SK-N-SH (cell line): Measurements from ENCODE around the gene FAM184B. TPM values are rescaled to one million over a fixed set of nuclear protein-coding genes. Genes with fewer than 3 reads are reported as not detected.
A peak's percentile ranks its signal among the peaks of the same experiment; 100 is the strongest.

ENCODE experiments used
- CTCF ChIA-PET: fragments of 300-600, 350-600 bp; formaldehyde crosslinking; extraction: SDS; loops from one replicate; lab custom pipeline; 2021; lab: Yijun Ruan, JAX
- POLR2A ChIA-PET: fragments of 350-600 bp; sonication (Branson Sonifier 250); formaldehyde crosslinking; extraction: SDS; loops from one replicate; lab custom pipeline; 2020; ENCODE audit warnings: antibody characterized with exemption, inconsistent platforms; lab: Yijun Ruan, JAX
- DNase-seq: peaks from one replicate; pipeline ENCODE4 v3.0.0; 2012
- H2AFZ ChIP-seq: fragments of 200-600 bp; sonication (generic); 2 replicates; pipeline ENCODE4 v1.8.1; 2016; ENCODE audit warnings: antibody characterized with exemption, mild to moderate bottlenecking, low read depth
- H3F3A ChIP-seq: fragments of 200-600 bp; sonication (generic); replicated peaks from 2 replicates; pipeline ENCODE3; 2016; ENCODE audit warnings: antibody characterized with exemption, mild to moderate bottlenecking; ENCODE audit not compliant: insufficient read depth
- H3K27ac ChIP-seq, 2 experiments: fragments of 200-500 bp in 1 of 2; fragments of 200-600 bp in 1 of 2; sonication (Bioruptor generic) in 1 of 2; sonication (generic), shearing (Covaris generic) in 1 of 2; 2 replicates each; pipeline versions ENCODE4 v1.5.1 to v1.6.1; 2014 to 2016; ENCODE audit warnings: low read depth in 2 of 2, inconsistent platforms in 1 of 2, low read length in 1 of 2, mild to moderate bottlenecking in 1 of 2, mixed read lengths in 1 of 2
- H3K27me3 ChIP-seq: fragments of 200-600 bp; sonication (generic), shearing (Covaris generic); 2 replicates; pipeline ENCODE4 v1.6.1; 2016; ENCODE audit warnings: mixed run types; ENCODE audit not compliant: insufficient read depth
- H3K36me3 ChIP-seq, 2 experiments: fragments of 200-500 bp in 1 of 2; fragments of 200-600 bp in 1 of 2; sonication (Bioruptor generic) in 1 of 2; sonication (generic) in 1 of 2; replicated peaks in 1 of 2; 2 replicates each; pipeline versions ENCODE3 to v1.5.1; 2014 to 2016; ENCODE audit warnings: low read length in 1 of 2, mild to moderate bottlenecking in 1 of 2; ENCODE audit not compliant: insufficient read depth in 2 of 2, control insufficient read depth in 1 of 2
- H3K4me1 ChIP-seq, 2 experiments: fragments of 200-500 bp in 1 of 2; fragments of 200-600 bp in 1 of 2; sonication (Bioruptor generic) in 1 of 2; sonication (generic), shearing (Covaris generic) in 1 of 2; 2 replicates each; pipeline versions ENCODE4 v1.5.1 to v1.6.1; 2014 to 2016; ENCODE audit warnings: low read depth in 1 of 2, low read length in 1 of 2, mixed run types in 1 of 2; ENCODE audit not compliant: insufficient read depth in 2 of 2, control insufficient read depth in 1 of 2
- H3K4me2 ChIP-seq: fragments of 200-600 bp; sonication (generic), shearing (Covaris generic); 2 replicates; pipeline ENCODE4 v1.6.1; 2017; ENCODE audit warnings: mixed run types
- H3K4me3 ChIP-seq, 2 experiments: fragments of 200-500 bp in 1 of 2; fragments of 200-600 bp in 1 of 2; sonication (Bioruptor generic) in 1 of 2; sonication (generic), shearing (Covaris generic) in 1 of 2; 2 replicates each; pipeline versions ENCODE4 v1.5.1 to v1.8.1; 2014 to 2016; ENCODE audit warnings: low read depth in 2 of 2, inconsistent platforms in 1 of 2, low read length in 1 of 2, mild to moderate bottlenecking in 1 of 2, mixed read lengths in 1 of 2, moderate library complexity in 1 of 2
- H3K79me2 ChIP-seq: fragments of 200-600 bp; sonication (generic); 2 replicates; pipeline ENCODE4 v1.8.1; 2017; ENCODE audit warnings: mild to moderate bottlenecking; ENCODE audit not compliant: insufficient read depth
- H3K9ac ChIP-seq: fragments of 200-600 bp; sonication (generic); 2 replicates; pipeline ENCODE4 v1.6.1; 2017; ENCODE audit warnings: mixed run types
- H3K9me2 ChIP-seq: fragments of 200-600 bp; sonication (generic); 2 replicates; pipeline ENCODE4 v1.6.1; 2017; ENCODE audit warnings: mixed run types
- H3K9me3 ChIP-seq: fragments of 200-600 bp; sonication (generic); 2 replicates; pipeline ENCODE4 v1.6.1; 2017; ENCODE audit warnings: mixed run types, mild to moderate bottlenecking, moderate library complexity
- H4K20me1 ChIP-seq: fragments of 200-600 bp; sonication (generic); 2 replicates; pipeline ENCODE4 v1.6.1; 2017; ENCODE audit warnings: mild to moderate bottlenecking, mixed run types; ENCODE audit not compliant: insufficient read depth
- CTCF ChIP-seq: fragments of 200-600 bp; sonication (generic); IDR thresholded peaks from 2 replicates; pipeline ENCODE4 v1.6.1; 2017; ENCODE audit warnings: antibody characterized with exemption, mild to moderate bottlenecking, moderate library complexity
- FOSL2 ChIP-seq: IDR thresholded peaks from 2 replicates; pipeline ENCODE4 v1.4.0; 2012; ENCODE audit warnings: low read depth, mild to moderate bottlenecking, moderate library complexity, borderline replicate concordance
- FOXJ3 ChIP-seq: sonication (generic); formaldehyde crosslinking; IDR thresholded peaks from 2 replicates; pipeline ENCODE4 v1.5.1; 2020; ENCODE audit warnings: mild to moderate bottlenecking, missing genetic modification reagents
- MXI1 ChIP-seq: IDR thresholded peaks from 2 replicates; pipeline ENCODE4 v1.6.1; 2012; ENCODE audit warnings: mild to moderate bottlenecking, low read depth, low read length, improper control_type of control experiment
- NRF1 ChIP-seq: IDR thresholded peaks from 2 replicates; pipeline ENCODE4 v1.6.1; 2012; ENCODE audit warnings: low read depth, mild to moderate bottlenecking, low read length
- POLR2AphosphoS5 ChIP-seq: IDR thresholded peaks from 2 replicates; pipeline ENCODE4 v1.6.1; 2012; ENCODE audit warnings: low read depth, low read length
- RAD21 ChIP-seq: IDR thresholded peaks from 2 replicates; pipeline ENCODE4 v1.6.1; 2012; ENCODE audit warnings: mild to moderate bottlenecking, low read length
- REST ChIP-seq: IDR thresholded peaks from 2 replicates; pipeline ENCODE4 v1.6.1; 2012; ENCODE audit warnings: mild to moderate bottlenecking, low read depth, low read length, moderate library complexity
- RFX5 ChIP-seq: IDR thresholded peaks from 2 replicates; pipeline ENCODE4 v1.6.1; 2012; ENCODE audit warnings: mild to moderate bottlenecking, improper control_type of control experiment, low read length
- SIN3A ChIP-seq: IDR thresholded peaks from 2 replicates; pipeline ENCODE4 v1.6.1; 2012; ENCODE audit warnings: low read depth, mild to moderate bottlenecking, low read length, moderate library complexity, borderline replicate concordance
- SMC3 ChIP-seq: IDR thresholded peaks from 2 replicates; pipeline ENCODE4 v1.6.1; 2012; ENCODE audit warnings: low read depth, low read length, improper control_type of control experiment
- WGBS: methylation state at CpG from one replicate; pipeline ENCODE4 v1.1.6; 2017; ENCODE audit warnings: low lambda C conversion rate; 5-methylcytosine and 5-hydroxymethylcytosine counted together
- polyA plus RNA-seq, 3 experiments: library from polyadenylated mRNA; depleted of rRNA; stranded (reverse); fragments of >200 nt; gene quantifications; 2 replicates each; pipeline ENCODE4 v1.2.3, GENCODE V29; 2012
- TF ChIP-seq, protein P1 (sequence below): IDR thresholded peaks from 2 replicates; pipeline ENCODE4 v1.4.0; 2012; ENCODE audit warnings: low read depth, borderline replicate concordance
- TF ChIP-seq, protein P2 (sequence below): IDR thresholded peaks from 2 replicates; pipeline ENCODE4 v1.4.0; 2012; ENCODE audit warnings: low read depth
- TF ChIP-seq, protein P3 (sequence below): fragments of 150-350 bp; IDR thresholded peaks from 2 replicates; pipeline ENCODE4 v1.6.1; 2017; ENCODE audit warnings: antibody characterized with exemption, low read length, low read depth, borderline replicate concordance

FAM184B gene
- polyA plus RNA-seq, 1 of the 3 experiments (the other 2 are of a cell fraction) = not detected

DNA sequence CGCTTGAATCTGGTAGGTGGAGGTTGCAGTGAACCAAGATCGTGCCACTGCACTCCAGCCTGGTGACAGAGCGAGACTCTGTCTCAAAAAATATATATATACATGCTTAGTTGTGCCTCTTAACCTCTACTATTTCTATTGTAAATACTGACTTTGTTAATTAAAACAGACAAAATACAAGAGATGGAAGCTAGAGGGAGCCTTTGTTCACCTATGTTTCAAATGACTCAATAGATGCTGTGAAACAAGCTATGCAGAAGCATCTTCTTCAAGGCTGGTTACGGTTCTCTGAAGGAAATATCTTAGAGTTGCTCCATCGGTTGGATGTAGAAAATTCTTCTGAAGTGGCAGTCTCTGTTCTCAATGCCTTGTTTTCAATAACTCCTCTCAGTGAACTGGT, 35.6 kb upstream of the FAM184B start:
- peaks cover 14% of the 10 kb centered on the region for H3F3A ChIP-seq
- H4K20me1 ChIP-seq = no peaks in the 10 kb centered on the region
- no peaks in the 10 kb centered on the region for H3K9me2 ChIP-seq
- WGBS = 69% methylated on average over 5 of the region's 5 CpGs
- peaks cover 7 to 22% of the 10 kb centered on the region in 2 experiments for H3K36me3 ChIP-seq
- peak overlapping the region; percentile 50; the same call in 1 of the 2 replicates for H2AFZ ChIP-seq
- peak; percentile 71 for TF ChIP-seq CTCF
- TF ChIP-seq SMC3 = peak; percentile 47
- TF ChIP-seq RAD21 = peak; percentile 80
- TF ChIP-seq, protein P1, sequence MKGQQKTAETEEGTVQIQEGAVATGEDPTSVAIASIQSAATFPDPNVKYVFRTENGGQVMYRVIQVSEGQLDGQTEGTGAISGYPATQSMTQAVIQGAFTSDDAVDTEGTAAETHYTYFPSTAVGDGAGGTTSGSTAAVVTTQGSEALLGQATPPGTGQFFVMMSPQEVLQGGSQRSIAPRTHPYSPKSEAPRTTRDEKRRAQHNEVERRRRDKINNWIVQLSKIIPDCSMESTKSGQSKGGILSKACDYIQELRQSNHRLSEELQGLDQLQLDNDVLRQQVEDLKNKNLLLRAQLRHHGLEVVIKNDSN = no peak
- no peak for TF ChIP-seq REST
- H3K4me3 ChIP-seq = peak overlapping the region in 1 of 2 experiments; percentile 33; a peak in 1 of 4 replicates
- no peaks in the 10 kb centered on the region for H3K9me3 ChIP-seq
- H3K9ac ChIP-seq = no peak overlapping the region
- peaks cover 100% of the 10 kb centered on the region for H3K79me2 ChIP-seq
- ChIA-PET POLR2A (no interaction called here), CTCF (interaction anchor here (0.6 to 2.6 kb wide), 39 partner anchors 9 to 778 kb away, joined by 3 to 40 read pairs (median 4); partner anchors contain the start of gene LCORL)
- H3K27ac ChIP-seq = no peak overlapping the region; a peak in 2 of 4 replicates
- 0 out of 2 replicates have a peak overlapping the region, but pooled peaks have one; percentile 14 for H3K4me2 ChIP-seq
- peaks cover 0 to 6% of the 10 kb centered on the region in 2 experiments; a peak in 2 of 4 replicates for H3K4me1 ChIP-seq
- H3K27me3 ChIP-seq = no peaks in the 10 kb centered on the region
- peak; percentile 24 for DNase-seq

GRCh38 chr4:17816142-17816541, 34.7 kb upstream of the FAM184B start:
- ChIA-PET CTCF (interaction anchor here (0.6 to 2.6 kb wide), 19 partner anchors 8 to 1876 kb away, joined by 3 to 40 read pairs (median 4); partner anchors contain the start of gene LCORL), POLR2A (interaction anchor here (0.6 kb wide), 1 partner anchor 201 kb away, joined by 3 read pairs; no protein-coding TSS in a partner anchor)
- Histone ChIP-seq H3K79me2 (peaks cover 100% of the 10 kb centered on the region), H3K27ac (no peak overlapping the region; a peak in 1 of 4 replicates), H3K27me3 (no peaks in the 10 kb centered on the region), H3K9me2 (no peaks in the 10 kb centered on the region), H4K20me1 (no peaks in the 10 kb centered on the region), H3K4me3 (no peak overlapping the region), H3K9ac (no peak overlapping the region), H3K4me1 (peaks cover 0 to 6% of the 10 kb centered on the region in 2 experiments; a peak in 2 of 4 replicates), H3F3A (peaks cover 14% of the 10 kb centered on the region), H3K9me3 (no peaks in the 10 kb centered on the region), H2AFZ (no peak overlapping the region; the same call in 1 of the 2 replicates), H3K4me2 (no peak overlapping the region), H3K36me3 (peaks cover 7 to 22% of the 10 kb centered on the region in 2 experiments)
- DNase-seq = no peak
- over 99% methylated on average over 12 of the region's 12 CpGs for WGBS
- TF ChIP-seq RFX5 (no peak), SIN3A (no peak), CTCF (no peak), MXI1 (no peak), FOSL2 (no peak), NRF1 (no peak), POLR2AphosphoS5 (no peak), FOXJ3 (no peak)
- TF ChIP-seq, protein P2, sequence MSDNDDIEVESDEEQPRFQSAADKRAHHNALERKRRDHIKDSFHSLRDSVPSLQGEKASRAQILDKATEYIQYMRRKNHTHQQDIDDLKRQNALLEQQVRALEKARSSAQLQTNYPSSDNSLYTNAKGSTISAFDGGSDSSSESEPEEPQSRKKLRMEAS = no peak
- TF ChIP-seq, protein P3, sequence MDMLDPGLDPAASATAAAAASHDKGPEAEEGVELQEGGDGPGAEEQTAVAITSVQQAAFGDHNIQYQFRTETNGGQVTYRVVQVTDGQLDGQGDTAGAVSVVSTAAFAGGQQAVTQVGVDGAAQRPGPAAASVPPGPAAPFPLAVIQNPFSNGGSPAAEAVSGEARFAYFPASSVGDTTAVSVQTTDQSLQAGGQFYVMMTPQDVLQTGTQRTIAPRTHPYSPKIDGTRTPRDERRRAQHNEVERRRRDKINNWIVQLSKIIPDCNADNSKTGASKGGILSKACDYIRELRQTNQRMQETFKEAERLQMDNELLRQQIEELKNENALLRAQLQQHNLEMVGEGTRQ = no peak
- TF ChIP-seq, protein P1 = no peak
